ENCODE results near the gene CRY2.

GRCh38 chr11:45809456-45810395, 37.5 kb upstream of the CRY2 start:
- TF ChIP-seq MAX (IDR thresholded peaks at IDR 0.05) (no peak), REST (IDR thresholded peaks at IDR 0.05; ENCODE audit: low read depth) (no peak), USF1 (IDR thresholded peaks at IDR 0.05) (no peak), TEAD4 (IDR thresholded peaks at IDR 0.05) (no peak), RAD21 (IDR thresholded peaks at IDR 0.05; ENCODE audit: low read depth) (no peak), TCF12 (IDR thresholded peaks at IDR 0.05; ENCODE audit: low read depth) (no peak)
